HepG2 (cell line): ENCODE results near the gene TTC39C. TPM values are rescaled to one million over a fixed set of nuclear protein-coding genes. Genes with fewer than 3 reads are reported as not detected.

Experiments used
- EED ChIP-seq: sonication (generic); formaldehyde crosslinking; IDR thresholded peaks from 2 replicates; pipeline ENCODE4 v1.5.0; 2020; ENCODE audit warnings: mild to moderate bottlenecking, missing genetic modification reagents
- FOSL1 ChIP-seq: sonication (generic); formaldehyde crosslinking; IDR thresholded peaks from 2 replicates; pipeline ENCODE4 v1.9.0; 2021; ENCODE audit warnings: missing genetic modification reagents, borderline replicate concordance
- HDAC2 ChIP-seq: sonication (generic); formaldehyde crosslinking; IDR thresholded peaks from 2 replicates; pipeline ENCODE4 v1.4.0; 2020; ENCODE audit warnings: missing genetic modification reagents
- MED13 ChIP-seq: sonication (generic); formaldehyde crosslinking; IDR thresholded peaks from 2 replicates; pipeline ENCODE4 v1.5.0; 2020; ENCODE audit warnings: missing genetic modification reagents
- RFXANK ChIP-seq: IDR thresholded peaks from 2 replicates; pipeline ENCODE4 v1.6.1; 2016
- SUZ12 ChIP-seq: fragments of 150-350 bp; IDR thresholded peaks from 2 replicates; pipeline ENCODE4 v1.6.1; 2014; ENCODE audit warnings: low read depth, low read length
- TEAD3 ChIP-seq: optimal IDR thresholded peaks from 2 replicates; pipeline ENCODE3; 2016; ENCODE audit warnings: borderline replicate concordance
- TFE3 ChIP-seq: IDR thresholded peaks from 2 replicates; pipeline ENCODE4 v1.6.1; 2016
- ZBTB10 ChIP-seq: sonication (generic); formaldehyde crosslinking; IDR thresholded peaks from 2 replicates; pipeline ENCODE4 v1.4.0; 2020; ENCODE audit warnings: missing genetic modification reagents, borderline replicate concordance
- ZBTB46 ChIP-seq: sonication (generic); formaldehyde crosslinking; IDR thresholded peaks from 2 replicates; pipeline ENCODE4 v1.4.0; 2020; ENCODE audit warnings: mild to moderate bottlenecking, missing genetic modification reagents, borderline replicate concordance
- ZNF619 ChIP-seq: sonication (generic); formaldehyde crosslinking; IDR thresholded peaks from 2 replicates; pipeline ENCODE4 v1.4.0; 2020; ENCODE audit warnings: mild to moderate bottlenecking, missing genetic modification reagents
- polyA plus RNA-seq, 8 experiments: library from polyadenylated mRNA; depleted of rRNA in 3 of 8; stranded (reverse) in 7 of 8; unstranded in 1 of 8; fragments of >200 nt; fragmentation: Illumina TruSeq in 4 of 8; extraction: Trizol in 4 of 8; gene quantifications; 2 replicates each; pipeline versions ENCODE4 v1.2.1 to v1.2.3, GENCODE V29; 2011 to 2016; ENCODE audit warnings: low read depth in 4 of 8, missing spikeins in 1 of 8, mixed read lengths in 1 of 8; ENCODE audit not compliant: insufficient read depth in 1 of 8
- total RNA-seq, 5 experiments: library from RNA; depleted of rRNA; stranded (reverse); fragments of >200 nt; fragmentation: Illumina TruSeq; extraction: Trizol; gene quantifications; 2 replicates each; pipeline ENCODE4 v1.2.3, GENCODE V29; 2016; ENCODE audit warnings: low read depth in 1 of 5
- TF ChIP-seq, protein P1 (sequence below): sonication (generic); formaldehyde crosslinking; IDR thresholded peaks from 2 replicates; pipeline ENCODE4 v1.5.0; 2020; ENCODE audit warnings: mild to moderate bottlenecking, missing genetic modification reagents
- TF ChIP-seq, protein P2 (sequence below): sonication (generic); formaldehyde crosslinking; IDR thresholded peaks from 2 replicates; pipeline ENCODE4 v1.5.0; 2020; ENCODE audit warnings: mild to moderate bottlenecking, missing genetic modification reagents, moderate library complexity
- TF ChIP-seq, protein P3 (sequence below): sonication (generic); formaldehyde crosslinking; IDR thresholded peaks from 2 replicates; pipeline ENCODE4 v1.4.0; 2020; ENCODE audit warnings: missing genetic modification reagents, mild to moderate bottlenecking, borderline replicate concordance
- TF ChIP-seq, protein P4 (sequence below): fragments of 450-650 bp; IDR thresholded peaks from 2 replicates; pipeline ENCODE4 v1.6.1; 2016

TTC39C gene
- total and polyA plus RNA-seq, 2 of the 13 experiments (the other 11 are each of a cell fraction or from before 2014, with no cell fraction given) = 19.1 to 25.9 TPM

GRCh38 chr18:24118750-24119577, 104.4 kb downstream of the TTC39C start (continued):
- TF ChIP-seq FOSL1 (CRISPR knock-in tag) (no peak), TFE3 (CRISPR knock-in tag) (peak; percentile 59; the same call in 1 of the 2 replicates), ZBTB10 (CRISPR knock-in tag) (no peak), EED (CRISPR knock-in tag) (no peak), TEAD3 (CRISPR knock-in tag) (no peak), ZBTB46 (no peak), RFXANK (CRISPR knock-in tag) (no peak), SUZ12 (no peak), ZNF619 (CRISPR knock-in tag) (no peak), HDAC2 (no peak), MED13 (CRISPR knock-in tag) (no peak)
- TF ChIP-seq, protein P1, sequence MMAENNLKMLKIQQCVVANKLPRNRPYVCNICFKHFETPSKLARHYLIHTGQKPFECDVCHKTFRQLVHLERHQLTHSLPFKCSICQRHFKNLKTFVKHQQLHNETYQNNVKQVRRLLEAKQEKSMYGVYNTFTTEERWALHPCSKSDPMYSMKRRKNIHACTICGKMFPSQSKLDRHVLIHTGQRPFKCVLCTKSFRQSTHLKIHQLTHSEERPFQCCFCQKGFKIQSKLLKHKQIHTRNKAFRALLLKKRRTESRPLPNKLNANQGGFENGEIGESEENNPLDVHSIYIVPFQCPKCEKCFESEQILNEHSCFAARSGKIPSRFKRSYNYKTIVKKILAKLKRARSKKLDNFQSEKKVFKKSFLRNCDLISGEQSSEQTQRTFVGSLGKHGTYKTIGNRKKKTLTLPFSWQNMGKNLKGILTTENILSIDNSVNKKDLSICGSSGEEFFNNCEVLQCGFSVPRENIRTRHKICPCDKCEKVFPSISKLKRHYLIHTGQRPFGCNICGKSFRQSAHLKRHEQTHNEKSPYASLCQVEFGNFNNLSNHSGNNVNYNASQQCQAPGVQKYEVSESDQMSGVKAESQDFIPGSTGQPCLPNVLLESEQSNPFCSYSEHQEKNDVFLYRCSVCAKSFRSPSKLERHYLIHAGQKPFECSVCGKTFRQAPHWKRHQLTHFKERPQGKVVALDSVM (CRISPR knock-in tag) = peak; percentile 67
- TF ChIP-seq, protein P2, sequence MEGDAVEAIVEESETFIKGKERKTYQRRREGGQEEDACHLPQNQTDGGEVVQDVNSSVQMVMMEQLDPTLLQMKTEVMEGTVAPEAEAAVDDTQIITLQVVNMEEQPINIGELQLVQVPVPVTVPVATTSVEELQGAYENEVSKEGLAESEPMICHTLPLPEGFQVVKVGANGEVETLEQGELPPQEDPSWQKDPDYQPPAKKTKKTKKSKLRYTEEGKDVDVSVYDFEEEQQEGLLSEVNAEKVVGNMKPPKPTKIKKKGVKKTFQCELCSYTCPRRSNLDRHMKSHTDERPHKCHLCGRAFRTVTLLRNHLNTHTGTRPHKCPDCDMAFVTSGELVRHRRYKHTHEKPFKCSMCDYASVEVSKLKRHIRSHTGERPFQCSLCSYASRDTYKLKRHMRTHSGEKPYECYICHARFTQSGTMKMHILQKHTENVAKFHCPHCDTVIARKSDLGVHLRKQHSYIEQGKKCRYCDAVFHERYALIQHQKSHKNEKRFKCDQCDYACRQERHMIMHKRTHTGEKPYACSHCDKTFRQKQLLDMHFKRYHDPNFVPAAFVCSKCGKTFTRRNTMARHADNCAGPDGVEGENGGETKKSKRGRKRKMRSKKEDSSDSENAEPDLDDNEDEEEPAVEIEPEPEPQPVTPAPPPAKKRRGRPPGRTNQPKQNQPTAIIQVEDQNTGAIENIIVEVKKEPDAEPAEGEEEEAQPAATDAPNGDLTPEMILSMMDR (CRISPR knock-in tag) = peak; percentile 84
- TF ChIP-seq, protein P3, sequence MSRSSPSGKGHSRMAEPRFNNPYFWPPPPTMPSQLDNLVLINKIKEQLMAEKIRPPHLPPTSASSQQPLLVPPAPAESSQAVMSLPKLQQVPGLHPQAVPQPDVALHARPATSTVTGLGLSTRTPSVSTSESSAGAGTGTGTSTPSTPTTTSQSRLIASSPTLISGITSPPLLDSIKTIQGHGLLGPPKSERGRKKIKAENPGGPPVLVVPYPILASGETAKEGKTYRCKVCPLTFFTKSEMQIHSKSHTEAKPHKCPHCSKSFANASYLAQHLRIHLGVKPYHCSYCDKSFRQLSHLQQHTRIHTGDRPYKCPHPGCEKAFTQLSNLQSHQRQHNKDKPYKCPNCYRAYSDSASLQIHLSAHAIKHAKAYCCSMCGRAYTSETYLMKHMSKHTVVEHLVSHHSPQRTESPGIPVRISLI (CRISPR knock-in tag) = no peak; the same call in 1 of the 2 replicates
- TF ChIP-seq, protein P4, sequence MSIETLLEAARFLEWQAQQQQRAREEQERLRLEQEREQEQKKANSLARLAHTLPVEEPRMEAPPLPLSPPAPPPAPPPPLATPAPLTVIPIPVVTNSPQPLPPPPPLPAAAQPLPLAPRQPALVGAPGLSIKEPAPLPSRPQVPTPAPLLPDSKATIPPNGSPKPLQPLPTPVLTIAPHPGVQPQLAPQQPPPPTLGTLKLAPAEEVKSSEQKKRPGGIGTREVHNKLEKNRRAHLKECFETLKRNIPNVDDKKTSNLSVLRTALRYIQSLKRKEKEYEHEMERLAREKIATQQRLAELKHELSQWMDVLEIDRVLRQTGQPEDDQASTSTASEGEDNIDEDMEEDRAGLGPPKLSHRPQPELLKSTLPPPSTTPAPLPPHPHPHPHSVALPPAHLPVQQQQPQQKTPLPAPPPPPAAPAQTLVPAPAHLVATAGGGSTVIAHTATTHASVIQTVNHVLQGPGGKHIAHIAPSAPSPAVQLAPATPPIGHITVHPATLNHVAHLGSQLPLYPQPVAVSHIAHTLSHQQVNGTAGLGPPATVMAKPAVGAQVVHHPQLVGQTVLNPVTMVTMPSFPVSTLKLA = 0 out of 2 replicates have a peak, but pooled peaks have one; percentile 7
